Ovary (tissue), 3 donors: ENCODE data around the gene IKZF3.

Experiments
- CTCF ChIP-seq, 3 donors: fragments of 450-650 bp in 2 of 3; fragments of 200-600 bp in 1 of 3; IDR thresholded peaks; one replicate each; pipeline versions ENCODE4 v1.5.1 to v1.8.0; 2016 to 2022; ENCODE audit warnings: antibody characterized with exemption in 3 of 3, mild to moderate bottlenecking in 1 of 3
- EP300 ChIP-seq: sonication (generic); formaldehyde crosslinking; IDR thresholded peaks from one replicate; pipeline ENCODE4 v1.6.1; 2017; ENCODE audit warnings: antibody characterized with exemption
- donor health status: DM: no; HTN: no; CAD: no.

GRCh38 chr17:39852239-39852638, 11.9 kb downstream of the IKZF3 start:
- TF ChIP-seq EP300 (no peak), CTCF (IDR thresholded peaks at IDR 0.05) (no peak)
